ENCODE results near the gene CFAP299.

Gene CFAP299

DNA sequence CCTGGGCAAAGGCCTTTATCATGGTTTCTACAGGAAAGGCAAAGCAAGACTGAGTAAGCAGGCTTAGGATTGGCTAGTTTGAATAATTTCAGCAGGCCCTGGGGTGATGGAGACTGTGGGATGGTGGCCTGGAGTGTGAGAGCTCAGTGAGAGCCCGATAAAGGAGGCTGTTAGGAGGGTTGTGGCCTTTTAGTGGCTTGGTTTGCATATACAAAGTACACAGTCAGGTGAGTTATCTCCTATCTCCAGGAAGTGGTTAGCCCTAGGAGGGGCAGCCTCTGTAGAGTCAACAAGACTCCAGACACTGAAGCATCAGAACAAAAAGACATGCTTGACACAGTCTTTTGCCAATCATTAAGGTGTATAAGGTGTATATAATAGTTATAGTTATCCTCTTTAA, 157.2 kb downstream of the CFAP299 start:
- Histone ChIP-seq H3K4me3 (ENCODE audit: low read length) (no peak overlapping the region), H3K9me3 (ENCODE audit: control insufficient read depth, insufficient read depth, low read length) (no peaks in the 10 kb centered on the region; the same call in 1 of the 2 replicates), H3K27ac (ENCODE audit: low read length) (no peak overlapping the region), H3K27me3 (ENCODE audit: control insufficient read depth, insufficient read depth, low read length) (no peaks in the 10 kb centered on the region), H3K4me1 (ENCODE audit: control insufficient read depth, insufficient read depth, low read length) (no peaks in the 10 kb centered on the region), H3K36me3 (ENCODE audit: control insufficient read depth, insufficient read depth, low read length) (no peaks in the 10 kb centered on the region)
- WGBS (ENCODE audit: insufficient coverage, insufficient read length): no CpG with 5 or more reads among the region's 1 CpG
- DNase-seq (ENCODE audit: low read depth, low spot score): no peak

DNA sequence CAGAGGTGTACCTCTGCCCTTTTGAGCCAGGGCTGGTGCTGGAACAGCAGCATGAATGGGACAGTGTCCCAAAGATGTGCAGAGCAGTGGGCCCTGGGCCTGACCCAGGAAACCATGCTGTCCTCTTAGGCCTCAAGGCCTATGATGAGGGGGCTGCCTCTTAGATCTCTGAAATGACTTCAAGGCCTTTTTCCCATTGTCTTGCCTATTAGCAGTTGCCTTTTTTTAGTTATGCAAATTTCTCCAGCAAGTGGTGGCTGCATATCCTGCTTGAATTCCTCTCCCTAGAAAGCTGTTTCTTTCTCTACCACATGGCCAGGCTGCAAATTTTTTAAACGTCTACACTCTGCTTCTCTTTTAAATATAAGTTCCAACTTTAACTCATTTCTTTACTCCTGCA, 160.3 kb downstream of the CFAP299 start:
- DNase-seq (ENCODE audit: low read depth, low spot score): peak; percentile 20
- H3K36me3 ChIP-seq (ENCODE audit: control insufficient read depth, insufficient read depth, low read length): no peaks in the 10 kb centered on the region
- no peaks in the 10 kb centered on the region for H3K4me1 ChIP-seq (ENCODE audit: control insufficient read depth, insufficient read depth, low read length)
- no peaks in the 10 kb centered on the region; the same call in 1 of the 2 replicates for H3K9me3 ChIP-seq (ENCODE audit: control insufficient read depth, insufficient read depth, low read length)
- H3K27me3 ChIP-seq (ENCODE audit: control insufficient read depth, insufficient read depth, low read length): no peaks in the 10 kb centered on the region
- H3K4me3 ChIP-seq (ENCODE audit: low read length): no peak overlapping the region
- no peak overlapping the region for H3K27ac ChIP-seq (ENCODE audit: low read length)
- WGBS (ENCODE audit: insufficient coverage, insufficient read length): no CpG with 5 or more reads among the region's 1 CpG

DNA sequence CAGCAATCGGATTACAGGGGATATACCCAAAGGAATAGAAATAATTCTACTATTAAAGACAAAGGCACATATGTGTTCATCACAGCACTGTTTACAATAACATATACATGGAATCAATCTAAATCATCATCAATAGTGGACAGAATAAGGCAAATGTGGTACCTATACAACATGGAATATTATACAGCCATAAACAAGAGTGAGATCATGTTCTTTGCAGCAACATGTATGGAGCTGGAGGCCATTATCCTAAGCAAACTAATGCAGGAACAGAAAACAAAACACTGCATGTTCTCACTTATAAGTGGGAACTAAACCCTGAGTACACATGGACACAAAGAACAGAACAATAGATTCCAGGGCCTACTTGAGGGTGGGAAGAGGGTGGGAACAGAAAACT, 163.2 kb downstream of the CFAP299 start:
- no peak for DNase-seq (ENCODE audit: low read depth, low spot score)
- Histone ChIP-seq H3K36me3 (ENCODE audit: control insufficient read depth, insufficient read depth, low read length) (no peaks in the 10 kb centered on the region), H3K27ac (ENCODE audit: low read length) (no peak overlapping the region), H3K4me3 (ENCODE audit: low read length) (no peak overlapping the region), H3K9me3 (ENCODE audit: control insufficient read depth, insufficient read depth, low read length) (no peaks in the 10 kb centered on the region; the same call in 1 of the 2 replicates), H3K27me3 (ENCODE audit: control insufficient read depth, insufficient read depth, low read length) (no peaks in the 10 kb centered on the region), H3K4me1 (ENCODE audit: control insufficient read depth, insufficient read depth, low read length) (no peaks in the 10 kb centered on the region)
- WGBS (ENCODE audit: insufficient coverage, insufficient read length): no CpG with 5 or more reads among the region's 1 CpG

DNA sequence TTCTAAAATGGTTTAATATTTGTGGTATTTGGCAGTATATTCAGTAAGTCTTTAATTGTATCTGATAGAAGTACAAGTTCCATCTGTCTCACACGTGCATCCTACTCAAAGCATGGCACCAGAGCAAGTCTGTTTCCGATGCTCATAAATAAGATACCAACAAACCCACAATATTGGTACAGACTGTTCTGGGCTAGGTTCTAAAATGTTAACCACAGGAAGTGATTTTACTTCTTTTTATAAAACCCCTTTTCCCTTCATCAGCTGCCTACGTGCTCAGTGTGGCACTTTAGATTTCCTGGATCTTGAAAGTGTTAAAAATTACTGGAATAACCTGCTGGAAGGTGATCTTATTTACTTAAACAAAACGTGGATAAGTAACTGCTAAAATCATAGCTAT, 165.1 kb downstream of the CFAP299 start:
- H3K36me3 ChIP-seq (ENCODE audit: control insufficient read depth, insufficient read depth, low read length): no peaks in the 10 kb centered on the region
- DNase-seq (ENCODE audit: low read depth, low spot score): no peak
- no CpG with 5 or more reads among the region's 4 CpGs for WGBS (ENCODE audit: insufficient coverage, insufficient read length)
- H3K4me3 ChIP-seq (ENCODE audit: low read length): no peak overlapping the region
- no peaks in the 10 kb centered on the region for H3K4me1 ChIP-seq (ENCODE audit: control insufficient read depth, insufficient read depth, low read length)
- H3K27me3 ChIP-seq (ENCODE audit: control insufficient read depth, insufficient read depth, low read length): no peaks in the 10 kb centered on the region
- no peaks in the 10 kb centered on the region; the same call in 1 of the 2 replicates for H3K9me3 ChIP-seq (ENCODE audit: control insufficient read depth, insufficient read depth, low read length)
- no peak overlapping the region for H3K27ac ChIP-seq (ENCODE audit: low read length)

DNA sequence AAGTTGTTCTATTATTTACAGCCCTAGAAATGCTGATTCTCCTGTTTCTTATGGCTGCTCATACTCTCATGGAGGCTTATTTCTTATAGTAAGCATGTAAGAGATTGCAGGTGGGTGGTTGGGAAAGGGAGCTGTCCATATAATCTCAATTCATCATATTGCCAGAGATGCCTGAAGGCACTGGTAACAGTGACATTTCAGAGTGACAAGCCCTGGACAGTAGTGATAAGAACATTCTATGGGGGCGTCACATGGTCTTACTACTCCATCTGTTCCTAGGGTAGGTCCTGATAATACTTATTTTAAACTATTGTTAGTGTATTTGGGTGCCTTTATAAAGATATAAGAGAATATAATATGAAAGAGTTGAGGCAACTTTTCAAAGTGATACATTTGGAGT, 171.5 kb downstream of the CFAP299 start:
- H3K27ac ChIP-seq (ENCODE audit: low read length): no peak overlapping the region
- no peak overlapping the region for H3K4me3 ChIP-seq (ENCODE audit: low read length)
- H3K27me3 ChIP-seq (ENCODE audit: control insufficient read depth, insufficient read depth, low read length): no peaks in the 10 kb centered on the region
- no CpG with 5 or more reads among the region's 1 CpG for WGBS (ENCODE audit: insufficient coverage, insufficient read length)
- DNase-seq (ENCODE audit: low read depth, low spot score): no peak
- H3K4me1 ChIP-seq (ENCODE audit: control insufficient read depth, insufficient read depth, low read length): no peaks in the 10 kb centered on the region
- no peaks in the 10 kb centered on the region for H3K9me3 ChIP-seq (ENCODE audit: control insufficient read depth, insufficient read depth, low read length)
- H3K36me3 ChIP-seq (ENCODE audit: control insufficient read depth, insufficient read depth, low read length): no peaks in the 10 kb centered on the region

DNA sequence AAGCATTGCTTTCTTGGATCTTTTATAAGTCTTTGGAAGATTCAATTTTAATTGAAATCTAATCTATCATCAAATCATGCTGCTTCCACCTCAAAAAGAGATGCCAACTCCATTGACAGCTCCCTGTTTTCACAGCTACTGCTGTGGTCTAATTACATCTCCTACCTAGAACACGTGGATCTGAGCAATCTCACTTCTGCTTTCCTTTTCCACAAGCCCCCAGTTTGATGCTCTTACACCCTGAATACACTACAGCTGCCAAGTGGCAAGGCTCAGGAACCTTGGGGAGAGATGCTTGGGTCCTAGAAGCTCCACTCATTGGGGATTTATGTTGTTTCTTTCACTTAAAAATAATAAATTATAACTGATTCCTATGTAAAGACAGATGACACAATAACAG, 172.0 kb downstream of the CFAP299 start:
- Histone ChIP-seq H3K4me1 (ENCODE audit: control insufficient read depth, insufficient read depth, low read length) (no peaks in the 10 kb centered on the region), H3K9me3 (ENCODE audit: control insufficient read depth, insufficient read depth, low read length) (no peaks in the 10 kb centered on the region), H3K27ac (ENCODE audit: low read length) (no peak overlapping the region), H3K4me3 (ENCODE audit: low read length) (no peak overlapping the region), H3K36me3 (ENCODE audit: control insufficient read depth, insufficient read depth, low read length) (no peaks in the 10 kb centered on the region), H3K27me3 (ENCODE audit: control insufficient read depth, insufficient read depth, low read length) (no peaks in the 10 kb centered on the region)
- no CpG with 5 or more reads among the region's 1 CpG for WGBS (ENCODE audit: insufficient coverage, insufficient read length)
- DNase-seq (ENCODE audit: low read depth, low spot score): no peak

DNA sequence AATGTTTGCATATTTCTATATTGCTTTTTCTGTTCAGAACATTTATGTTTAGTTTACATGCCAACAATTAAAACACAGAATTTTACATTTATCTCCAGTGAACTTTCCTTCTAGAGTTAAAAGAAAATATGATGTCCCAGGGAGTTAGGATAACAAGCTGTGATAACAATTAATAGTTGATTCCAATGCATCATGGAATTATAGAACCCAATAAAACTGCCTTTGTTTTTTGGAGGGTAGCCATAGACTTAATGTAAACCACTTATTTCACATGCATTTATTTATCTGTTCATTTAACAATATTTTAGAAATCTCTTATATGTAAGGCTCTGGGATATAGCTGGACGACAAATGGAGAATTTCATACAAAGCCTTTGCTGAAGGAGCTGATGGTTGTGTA, 180.0 kb downstream of the CFAP299 start:
- H3K27ac ChIP-seq (ENCODE audit: low read length): no peak overlapping the region
- H3K27me3 ChIP-seq (ENCODE audit: control insufficient read depth, insufficient read depth, low read length): no peaks in the 10 kb centered on the region
- no peak for DNase-seq (ENCODE audit: low read depth, low spot score)
- no peaks in the 10 kb centered on the region for H3K4me1 ChIP-seq (ENCODE audit: control insufficient read depth, insufficient read depth, low read length)
- no peak overlapping the region for H3K4me3 ChIP-seq (ENCODE audit: low read length)
- H3K9me3 ChIP-seq (ENCODE audit: control insufficient read depth, insufficient read depth, low read length): no peaks in the 10 kb centered on the region
- WGBS (ENCODE audit: insufficient coverage, insufficient read length): no CpG with 5 or more reads among the region's 1 CpG
- H3K36me3 ChIP-seq (ENCODE audit: control insufficient read depth, insufficient read depth, low read length): no peaks in the 10 kb centered on the region

DNA sequence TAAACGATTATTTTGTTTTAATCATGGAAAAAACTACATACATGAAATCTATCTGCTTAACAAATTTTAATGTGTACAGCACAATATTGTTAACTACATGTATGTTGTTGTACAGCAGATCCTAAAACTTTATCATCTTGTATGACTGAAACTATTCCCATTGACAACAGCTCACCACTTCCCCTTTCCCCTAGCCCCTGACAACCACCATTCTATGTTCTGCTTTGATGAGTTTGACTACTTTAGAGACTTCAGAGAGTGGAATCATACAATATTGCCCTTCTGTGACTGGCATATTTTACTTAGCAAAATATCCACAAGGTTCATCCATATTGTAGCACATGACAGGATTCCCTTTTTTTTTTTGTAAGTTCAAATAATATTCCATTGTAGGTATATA, 185.9 kb downstream of the CFAP299 start:
- no peaks in the 10 kb centered on the region for H3K27me3 ChIP-seq (ENCODE audit: control insufficient read depth, insufficient read depth, low read length)
- no CpG with 5 or more reads among the region's 1 CpG for WGBS (ENCODE audit: insufficient coverage, insufficient read length)
- no peak overlapping the region for H3K4me3 ChIP-seq (ENCODE audit: low read length)
- H3K36me3 ChIP-seq (ENCODE audit: control insufficient read depth, insufficient read depth, low read length): no peaks in the 10 kb centered on the region
- H3K27ac ChIP-seq (ENCODE audit: low read length): no peak overlapping the region
- H3K4me1 ChIP-seq (ENCODE audit: control insufficient read depth, insufficient read depth, low read length): no peaks in the 10 kb centered on the region
- H3K9me3 ChIP-seq (ENCODE audit: control insufficient read depth, insufficient read depth, low read length): no peaks in the 10 kb centered on the region
- DNase-seq (ENCODE audit: low read depth, low spot score): no peak

DNA sequence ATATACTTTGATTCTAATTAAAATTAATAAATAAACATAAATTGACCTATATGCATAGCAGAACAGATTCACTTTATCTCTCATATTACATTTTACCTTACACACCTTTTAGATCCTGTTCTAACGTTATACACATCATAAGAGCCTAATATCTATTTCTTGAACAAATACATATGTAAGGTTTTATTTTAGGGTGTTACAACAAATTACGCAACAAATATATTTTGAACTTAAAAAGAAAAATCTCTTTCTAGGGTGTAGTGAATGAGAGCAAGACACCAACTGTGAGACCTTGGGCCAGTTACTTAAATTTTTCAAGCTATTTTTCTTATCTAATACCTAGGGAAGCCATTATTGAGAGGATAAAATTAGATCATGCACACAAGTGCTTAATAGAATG, 191.2 kb downstream of the CFAP299 start:
- Histone ChIP-seq H3K4me3 (ENCODE audit: low read length) (no peak overlapping the region), H3K27ac (ENCODE audit: low read length) (no peak overlapping the region), H3K9me3 (ENCODE audit: control insufficient read depth, insufficient read depth, low read length) (no peaks in the 10 kb centered on the region), H3K36me3 (ENCODE audit: control insufficient read depth, insufficient read depth, low read length) (no peaks in the 10 kb centered on the region), H3K4me1 (ENCODE audit: control insufficient read depth, insufficient read depth, low read length) (no peaks in the 10 kb centered on the region), H3K27me3 (ENCODE audit: control insufficient read depth, insufficient read depth, low read length) (no peaks in the 10 kb centered on the region)
- no peak for DNase-seq (ENCODE audit: low read depth, low spot score)
- 100% methylated on average over 1 of the region's 2 CpGs for WGBS (ENCODE audit: insufficient coverage, insufficient read length)

DNA sequence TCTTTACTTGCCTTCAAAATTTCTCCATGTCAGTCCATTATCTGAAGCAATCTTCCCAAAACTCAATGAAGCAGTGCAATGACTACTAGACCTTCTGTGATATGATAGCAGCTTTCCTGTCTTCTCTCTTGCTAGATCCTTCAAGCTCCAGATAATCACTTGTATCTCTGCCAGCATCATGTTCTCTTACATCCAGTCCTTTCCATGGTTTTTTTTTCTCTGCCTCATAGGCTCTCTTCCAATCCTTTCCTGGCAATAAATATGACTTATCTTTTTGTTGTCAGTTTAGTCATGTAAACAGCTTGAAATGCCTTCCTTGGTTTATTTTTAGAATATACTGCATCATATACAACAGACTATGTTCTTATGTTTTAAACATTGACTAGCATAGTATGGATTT, 193.5 kb downstream of the CFAP299 start:
- H3K27me3 ChIP-seq (ENCODE audit: control insufficient read depth, insufficient read depth, low read length): no peaks in the 10 kb centered on the region
- no peaks in the 10 kb centered on the region for H3K9me3 ChIP-seq (ENCODE audit: control insufficient read depth, insufficient read depth, low read length)
- H3K27ac ChIP-seq (ENCODE audit: low read length): no peak overlapping the region
- H3K4me3 ChIP-seq (ENCODE audit: low read length): no peak overlapping the region
- no peak for DNase-seq (ENCODE audit: low read depth, low spot score)
- H3K36me3 ChIP-seq (ENCODE audit: control insufficient read depth, insufficient read depth, low read length): no peaks in the 10 kb centered on the region
- H3K4me1 ChIP-seq (ENCODE audit: control insufficient read depth, insufficient read depth, low read length): no peaks in the 10 kb centered on the region

DNA sequence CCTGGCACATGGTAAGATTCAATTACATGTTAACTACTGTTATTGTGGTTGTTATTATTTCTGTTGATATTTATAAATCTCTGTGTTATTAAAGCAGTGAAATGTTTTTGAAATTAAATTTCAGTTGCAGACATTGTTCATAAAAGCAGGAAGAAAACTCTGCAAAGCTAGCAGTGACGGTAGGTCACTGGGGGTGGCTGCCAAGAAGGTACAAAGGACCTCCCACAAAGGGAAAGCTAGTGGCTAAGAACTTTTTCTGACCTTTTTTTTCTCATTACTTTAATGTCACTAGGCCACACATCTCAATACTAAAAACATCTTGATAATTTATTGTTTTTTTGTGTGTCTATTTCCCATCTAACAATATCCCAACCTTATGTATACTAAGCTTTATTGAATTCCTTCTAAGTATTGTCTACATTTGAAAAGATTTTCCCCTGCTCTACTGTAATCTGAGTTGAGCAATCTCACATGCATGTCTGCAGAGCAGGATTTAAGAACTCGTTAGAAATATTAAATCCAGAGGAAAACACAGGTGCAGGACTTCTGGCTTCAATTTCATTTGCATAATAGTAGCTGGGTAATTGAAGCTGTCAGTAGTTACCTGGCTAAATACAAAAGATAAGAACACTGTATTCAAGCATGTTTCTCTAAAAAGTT, 197.3 kb downstream of the CFAP299 start:
- WGBS (ENCODE audit: insufficient coverage, insufficient read length): no CpG with 5 or more reads among the region's 2 CpGs
- H3K9me3 ChIP-seq (ENCODE audit: control insufficient read depth, insufficient read depth, low read length): no peaks in the 10 kb centered on the region
- no peaks in the 10 kb centered on the region for H3K4me1 ChIP-seq (ENCODE audit: control insufficient read depth, insufficient read depth, low read length)
- H3K27me3 ChIP-seq (ENCODE audit: control insufficient read depth, insufficient read depth, low read length): no peaks in the 10 kb centered on the region
- H3K27ac ChIP-seq (ENCODE audit: low read length): no peak overlapping the region
- H3K4me3 ChIP-seq (ENCODE audit: low read length): no peak overlapping the region
- DNase-seq (ENCODE audit: low read depth, low spot score): no peak
- no peaks in the 10 kb centered on the region for H3K36me3 ChIP-seq (ENCODE audit: control insufficient read depth, insufficient read depth, low read length)
